Right atrium auricular region (tissue), 2 donors: Measurements from ENCODE around the gene SMURF2. TPM values are rescaled to one million over a fixed set of nuclear protein-coding genes. Genes with fewer than 3 reads are reported as not detected.

Experiments used
- DNase-seq: peaks from one replicate; pipeline ENCODE4 v3.0.0-alpha.2; 2019; ENCODE audit warnings: low spot score
- H3K27ac ChIP-seq, 2 donors: fragments of 200-600 bp; sonication (generic); 1 replicate in 1 of 2; 2 replicates in 1 of 2; pipeline ENCODE4 v1.5.1; 2016 to 2019
- H3K27me3 ChIP-seq, 2 donors: fragments of 200-600 bp; sonication (generic); one replicate each; pipeline versions ENCODE4 v1.5.1 to v1.6.0; 2017 to 2019
- H3K36me3 ChIP-seq: fragments of 200-600 bp; sonication (generic); one replicate; pipeline ENCODE4 v1.5.1; 2016
- H3K4me1 ChIP-seq, 2 donors: fragments of 200-600 bp; sonication (generic); one replicate each; pipeline versions ENCODE4 v1.5.1 to v1.6.0; 2017 to 2019
- H3K4me3 ChIP-seq, 2 donors: fragments of 200-600 bp; sonication (generic); 1 replicate in 1 of 2; 2 replicates in 1 of 2; pipeline ENCODE4 v1.5.1; 2017 to 2019; ENCODE audit warnings: mild to moderate bottlenecking in 1 of 2, moderate library complexity in 1 of 2
- H3K9me3 ChIP-seq, 2 donors: fragments of 200-600 bp; sonication (generic); one replicate each; pipeline ENCODE4 v1.5.1; 2019
- total RNA-seq, 2 donors: library from RNA; depleted of rRNA; stranded (reverse); fragments of >200 nt; gene quantifications; one replicate each; pipeline ENCODE4 v1.1.0, GENCODE V29; 2016
- TF ChIP-seq, protein P1 (sequence below), 2 donors: fragments of 200-600 bp; sonication (generic); IDR thresholded peaks; one replicate each; pipeline ENCODE4 v1.5.1; 2019; ENCODE audit warnings: antibody characterized with exemption in 2 of 2

SMURF2 gene
- total RNA-seq, 2 donors from 2014 or later, result 12.6 to 15.3 TPM

DNA sequence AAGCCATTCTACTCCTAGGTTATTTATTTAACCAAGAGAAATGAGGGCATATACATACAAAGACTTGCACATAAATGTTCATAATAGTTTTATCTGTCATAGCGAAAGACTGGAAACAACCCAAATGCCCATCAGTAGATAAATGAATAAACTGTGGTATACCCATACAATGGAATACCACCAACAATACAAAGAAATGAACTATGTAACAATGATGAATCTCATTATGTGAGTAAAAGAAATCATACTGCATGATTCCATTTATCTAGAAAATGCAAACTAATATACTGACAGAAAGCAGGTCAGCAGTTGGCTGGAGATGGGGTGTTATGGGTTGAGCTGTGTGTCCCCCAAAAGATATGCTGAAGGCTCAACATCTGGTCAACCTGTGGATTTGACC is 98.0 kb downstream of the SMURF2 start:
- peaks cover 0 to 3% of the 10 kb centered on the region in 2 donors for H3K4me1 ChIP-seq
- no peak overlapping the region for H3K27ac ChIP-seq
- H3K4me3 ChIP-seq, result no peak overlapping the region
- H3K36me3 ChIP-seq, result peaks cover 49% of the 10 kb centered on the region
- TF ChIP-seq, protein P1, sequence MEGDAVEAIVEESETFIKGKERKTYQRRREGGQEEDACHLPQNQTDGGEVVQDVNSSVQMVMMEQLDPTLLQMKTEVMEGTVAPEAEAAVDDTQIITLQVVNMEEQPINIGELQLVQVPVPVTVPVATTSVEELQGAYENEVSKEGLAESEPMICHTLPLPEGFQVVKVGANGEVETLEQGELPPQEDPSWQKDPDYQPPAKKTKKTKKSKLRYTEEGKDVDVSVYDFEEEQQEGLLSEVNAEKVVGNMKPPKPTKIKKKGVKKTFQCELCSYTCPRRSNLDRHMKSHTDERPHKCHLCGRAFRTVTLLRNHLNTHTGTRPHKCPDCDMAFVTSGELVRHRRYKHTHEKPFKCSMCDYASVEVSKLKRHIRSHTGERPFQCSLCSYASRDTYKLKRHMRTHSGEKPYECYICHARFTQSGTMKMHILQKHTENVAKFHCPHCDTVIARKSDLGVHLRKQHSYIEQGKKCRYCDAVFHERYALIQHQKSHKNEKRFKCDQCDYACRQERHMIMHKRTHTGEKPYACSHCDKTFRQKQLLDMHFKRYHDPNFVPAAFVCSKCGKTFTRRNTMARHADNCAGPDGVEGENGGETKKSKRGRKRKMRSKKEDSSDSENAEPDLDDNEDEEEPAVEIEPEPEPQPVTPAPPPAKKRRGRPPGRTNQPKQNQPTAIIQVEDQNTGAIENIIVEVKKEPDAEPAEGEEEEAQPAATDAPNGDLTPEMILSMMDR (IDR thresholded peaks at IDR 0.05), result no peak
- H3K9me3 ChIP-seq, result no peaks in the 10 kb centered on the region
- H3K27me3 ChIP-seq, result no peaks in the 10 kb centered on the region
- DNase-seq, result no peak

DNA sequence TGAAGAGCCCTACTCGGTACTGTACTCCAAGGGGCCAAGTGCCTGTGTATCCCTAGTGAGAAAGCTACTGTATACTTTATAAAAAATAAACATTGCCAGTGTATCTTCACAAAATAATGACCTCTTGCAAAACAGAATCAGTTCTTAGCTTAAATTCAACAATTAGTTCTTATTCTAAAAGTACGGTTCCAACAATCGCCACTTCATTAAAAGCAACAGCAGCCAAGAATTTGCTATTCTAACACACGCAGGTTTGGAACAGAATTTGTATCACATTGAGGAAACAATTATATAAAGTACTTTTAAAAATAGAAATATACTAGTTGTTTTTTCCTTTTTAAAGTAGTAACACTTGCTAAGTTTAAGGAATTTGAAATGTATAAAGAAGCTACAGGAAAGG is 106.8 kb downstream of the SMURF2 start:
- no peak overlapping the region for H3K4me3 ChIP-seq
- TF ChIP-seq, protein P1 (IDR thresholded peaks at IDR 0.05), result no peak
- no peak for DNase-seq
- no peaks in the 10 kb centered on the region for H3K4me1 ChIP-seq
- H3K9me3 ChIP-seq, result no peaks in the 10 kb centered on the region
- H3K27ac ChIP-seq, result no peak overlapping the region
- peaks cover 29% of the 10 kb centered on the region for H3K36me3 ChIP-seq
- no peaks in the 10 kb centered on the region for H3K27me3 ChIP-seq

GRCh38 chr17:64554028-64554637 is 108.0 kb downstream of the SMURF2 start:
- TF ChIP-seq, protein P1 (IDR thresholded peaks at IDR 0.05), result no peak
- H3K36me3 ChIP-seq, result peaks cover 24% of the 10 kb centered on the region

GRCh38 chr17:64551461-64551860 is 110.6 kb downstream of the SMURF2 start:
- DNase-seq, result no peak
- Histone ChIP-seq H3K4me1 (no peaks in the 10 kb centered on the region), H3K4me3 (no peak overlapping the region), H3K36me3 (peaks cover 46% of the 10 kb centered on the region), H3K27ac (no peak overlapping the region), H3K9me3 (no peaks in the 10 kb centered on the region), H3K27me3 (no peaks in the 10 kb centered on the region)
- TF ChIP-seq, protein P1 (IDR thresholded peaks at IDR 0.05), result no peak

More at GRCh38 chr17:64554028-64554637, 108.0 kb downstream of the SMURF2 start:
- DNase-seq, result no peak
- Histone ChIP-seq H3K27ac (no peak overlapping the region), H3K4me3 (no peak overlapping the region), H3K4me1 (no peaks in the 10 kb centered on the region), H3K9me3 (no peaks in the 10 kb centered on the region), H3K27me3 (no peaks in the 10 kb centered on the region)

DNA sequence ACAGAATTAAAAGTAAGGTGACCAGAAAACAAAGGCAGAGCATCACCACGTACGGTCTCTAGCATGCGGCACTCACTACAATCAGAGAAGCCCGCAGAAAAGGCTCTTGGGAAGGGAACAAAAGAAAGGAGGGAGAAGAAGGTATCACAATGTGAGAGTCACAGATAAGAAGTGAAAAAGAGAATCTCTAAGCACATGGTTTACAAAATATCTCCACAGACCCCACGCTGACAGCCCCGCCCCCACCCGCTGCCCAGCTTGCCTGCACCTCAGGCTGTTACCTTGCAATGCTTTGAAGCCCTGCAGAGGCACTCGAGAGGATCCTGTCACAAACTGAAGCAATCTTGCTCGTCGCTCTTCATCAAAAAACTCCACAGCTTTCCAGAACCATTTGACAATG is 114.8 kb downstream of the SMURF2 start:
- H3K4me1 ChIP-seq, result no peaks in the 10 kb centered on the region
- H3K4me3 ChIP-seq, result no peak overlapping the region
- H3K27ac ChIP-seq, result no peak overlapping the region
- TF ChIP-seq, protein P1 (IDR thresholded peaks at IDR 0.05), result no peak
- DNase-seq, result no peak
- no peaks in the 10 kb centered on the region for H3K9me3 ChIP-seq
- peaks cover 47% of the 10 kb centered on the region for H3K36me3 ChIP-seq
- H3K27me3 ChIP-seq, result no peaks in the 10 kb centered on the region

GRCh38 chr17:64546716-64547115 is 115.4 kb downstream of the SMURF2 start:
- H3K4me3 ChIP-seq, result no peak overlapping the region
- TF ChIP-seq, protein P1 (IDR thresholded peaks at IDR 0.05), result no peak
- no peaks in the 10 kb centered on the region for H3K27me3 ChIP-seq
- DNase-seq, result no peak
- peaks cover 53% of the 10 kb centered on the region for H3K36me3 ChIP-seq
- no peak overlapping the region for H3K27ac ChIP-seq
- no peaks in the 10 kb centered on the region for H3K9me3 ChIP-seq
- no peaks in the 10 kb centered on the region for H3K4me1 ChIP-seq
